Ovary (tissue), 9 donors: ENCODE data around the gene CEP89. TPM values are rescaled to one million over a fixed set of nuclear protein-coding genes. Genes with fewer than 3 reads are reported as not detected.
"Not testable (repeated sequence)": the region's sequence is repeated elsewhere in the genome, so short reads cannot be mapped to it uniquely, and the experiment has no call there.

Experiments used
- DNase-seq, 5 donors: peaks; one replicate each; pipeline ENCODE4 v3.0.0-alpha.2; 2019 to 2020
- H3K27ac ChIP-seq, 2 donors: fragments of 200-600 bp; one replicate each; pipeline versions ENCODE4 v1.5.1 to v1.8.0; 2019 to 2022
- H3K27me3 ChIP-seq: fragments of 200-600 bp; one replicate; pipeline ENCODE4 v1.8.0; 2022
- H3K36me3 ChIP-seq: fragments of 200-600 bp; sonication (generic); one replicate; pipeline ENCODE4 v1.5.1; 2019
- H3K4me1 ChIP-seq: one replicate; pipeline ENCODE4 v1.8.1; 2013; ENCODE audit warnings: mild to moderate bottlenecking, moderate library complexity; ENCODE audit not compliant: insufficient read depth
- H3K4me3 ChIP-seq: fragments of 200-600 bp; sonication (generic); one replicate; pipeline ENCODE4 v1.5.1; 2017
- H3K9me3 ChIP-seq, 2 donors: fragments of 200-600 bp in 1 of 2; sonication (generic) in 1 of 2; one replicate each; pipeline versions ENCODE4 v1.5.1 to v1.8.1; 2013 to 2019; ENCODE audit warnings: mild to moderate bottlenecking in 1 of 2, moderate library complexity in 1 of 2
- CTCF ChIP-seq, 3 donors: fragments of 450-650 bp in 2 of 3; fragments of 200-600 bp in 1 of 3; IDR thresholded peaks; one replicate each; pipeline versions ENCODE4 v1.5.1 to v1.8.0; 2016 to 2022; ENCODE audit warnings: antibody characterized with exemption in 3 of 3, mild to moderate bottlenecking in 1 of 3
- EP300 ChIP-seq: sonication (generic); formaldehyde crosslinking; IDR thresholded peaks from one replicate; pipeline ENCODE4 v1.6.1; 2017; ENCODE audit warnings: antibody characterized with exemption
- POLR2A ChIP-seq: fragments of 450-650 bp; IDR thresholded peaks from one replicate; pipeline ENCODE4 v1.6.1; 2017; ENCODE audit warnings: antibody characterized with exemption, mild to moderate bottlenecking, moderate library complexity
- WGBS, 3 donors: extraction: QIAGEN DNeasy Blood & Tissue Kit in 1 of 3; methylation state at CpG; one replicate each; pipeline versions ENCODE4 v1.1.5 to v1.1.7; 2013 to 2017; 5-methylcytosine and 5-hydroxymethylcytosine counted together
- intact Hi-C, 4 donors: fragments of 100-400 bp; cut with DNase I; formaldehyde crosslinking; loops; one replicate each; pipeline versions ENCODE4 v1.11.0 to v1.15.1; 2022 to 2023
- polyA plus RNA-seq, 2 donors: library from polyadenylated mRNA; stranded (reverse); fragments of 200-250 nt in 1 of 2; fragments of 350-450 nt in 1 of 2; fragmentation: Illumina TruSeq in 1 of 2; extraction: RNeasy Lipid Tissue Mini Kit (QIAGEN cat#74804) in 1 of 2; gene quantifications; one replicate each; pipeline ENCODE4 v1.2.3, GENCODE V29; 2013 to 2014
- total RNA-seq, 7 donors: library from RNA; depleted of rRNA in 2 of 7; stranded (reverse); fragments of >200 nt in 2 of 7; fragmentation: NEBNext Ultra II Directional in 3 of 7; extraction: Animal tissue kit (Norgen Biotek cat#: 25700) in 3 of 7; gene quantifications; one replicate each; pipeline versions ENCODE4 v1.1.0 to v1.2.4, GENCODE V29; 2016 to 2023
- donor health status: DM: no; HTN: no; CAD: no; lungs with moderate emphysema.
- donor health status: DM: no; HTN: no; CAD: no.
- donor health status: Bipolar disorder and iron deficiency.
- donor health status: DM: yes; HTN: yes; CAD: no.
- donor health status: DM: no; HTN: no; CAD: no.
- donor health status: DM: yes; HTN: yes; CAD: no.

Gene CEP89
- total and polyA plus RNA-seq, 9 donors: 13.0 to 28.3 (median 23.1) TPM

GRCh38 chr19:32868206-32868950 is 103.4 kb downstream of the CEP89 start:
- Histone ChIP-seq H3K4me3 (no peak overlapping the region), H3K36me3 (no peaks in the 10 kb centered on the region), H3K27me3 (no peaks in the 10 kb centered on the region), H3K9me3 (no peaks in the 10 kb centered on the region), H3K27ac (no peak overlapping the region), H3K4me1 (no peaks in the 10 kb centered on the region)
- DNase-seq: no peak
- WGBS, 3 donors: 86 to 87% (median 86%) methylated on average over 19 of the region's 19 CpGs
- intact Hi-C loops: no loop called here
- no peak for TF ChIP-seq CTCF (IDR thresholded peaks at IDR 0.05)
- no peak for TF ChIP-seq POLR2A
- TF ChIP-seq EP300: no peak

- DNase-seq, intact Hi-C loops, H3K4me1 ChIP-seq, H3K27me3 ChIP-seq, H3K36me3 ChIP-seq, H3K9me3 ChIP-seq, H3K27ac ChIP-seq, H3K4me3 ChIP-seq: not testable (repeated sequence)
- WGBS, 3 donors: 94 to 96% (median 94%) methylated on average over 9 of the region's 9 CpGs
Observed at GRCh38 chr19:32867436-32867835, 104.3 kb downstream of the CEP89 start.

GRCh38 chr19:32866564-32867265 is 105.0 kb downstream of the CEP89 start:
- no peak overlapping the region for H3K4me3 ChIP-seq
- TF ChIP-seq EP300: no peak
- TF ChIP-seq POLR2A: no peak
- no peak for TF ChIP-seq CTCF (IDR thresholded peaks at IDR 0.05)
- no peak overlapping the region for H3K27ac ChIP-seq
- H3K9me3 ChIP-seq: no peaks in the 10 kb centered on the region
- H3K4me1 ChIP-seq: no peaks in the 10 kb centered on the region
- 87 to 96% (median 89%) methylated on average over 9 to 12 of the region's 12 CpGs for WGBS, 3 donors
- intact Hi-C loops: no loop called here
- no peaks in the 10 kb centered on the region for H3K27me3 ChIP-seq
- no peak for DNase-seq
- no peaks in the 10 kb centered on the region for H3K36me3 ChIP-seq

DNA sequence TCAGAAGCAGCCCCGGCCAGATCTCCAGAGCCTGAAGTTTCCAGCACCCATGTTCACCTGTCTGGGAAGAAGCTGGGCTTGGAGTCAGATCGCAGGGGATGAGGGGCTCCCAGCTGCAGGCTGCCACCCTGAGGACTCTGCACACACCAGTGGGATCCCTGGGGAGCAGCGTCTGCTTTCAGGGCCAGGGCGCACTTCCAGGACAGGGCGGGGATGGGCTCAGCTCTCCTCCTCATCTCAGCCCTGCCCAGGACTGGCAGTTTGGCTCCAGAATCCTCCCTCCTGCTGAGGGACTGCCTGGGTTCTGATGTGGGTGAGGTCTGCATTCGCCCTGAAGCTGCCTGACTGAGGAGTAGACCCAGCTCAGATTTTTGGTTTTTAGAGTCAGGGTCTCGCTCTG is 105.7 kb downstream of the CEP89 start:
- H3K27me3 ChIP-seq: no peaks in the 10 kb centered on the region
- intact Hi-C loops: no loop called here
- TF ChIP-seq CTCF (IDR thresholded peaks at IDR 0.05) (no peak), EP300 (no peak), POLR2A (no peak)
- no peaks in the 10 kb centered on the region for H3K36me3 ChIP-seq
- H3K4me1 ChIP-seq: no peaks in the 10 kb centered on the region
- WGBS, 3 donors: 76 to 86% (median 83%) methylated on average over 7 of the region's 7 CpGs
- DNase-seq: no peak
- no peak overlapping the region for H3K4me3 ChIP-seq
- H3K9me3 ChIP-seq: no peaks in the 10 kb centered on the region
- no peak overlapping the region for H3K27ac ChIP-seq

DNA sequence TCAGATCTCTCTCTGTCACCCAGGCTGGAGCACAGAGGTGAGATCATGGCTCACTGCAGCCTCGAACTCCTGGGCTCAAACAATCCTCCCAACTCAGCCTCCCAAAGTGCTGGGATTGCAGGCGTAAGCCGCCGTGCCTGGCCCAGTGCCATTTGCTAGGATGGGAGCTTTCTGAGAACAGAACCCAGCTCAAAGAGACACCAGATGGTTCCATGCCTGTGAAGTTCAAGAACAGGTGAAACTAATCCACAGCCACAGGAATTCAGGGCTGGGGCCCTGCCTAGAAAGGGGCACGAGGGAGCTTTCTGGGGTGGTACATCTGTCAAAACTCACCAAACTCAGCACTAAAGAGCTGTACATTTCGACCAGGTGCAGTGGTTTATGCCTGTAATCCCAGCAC is 106.4 kb downstream of the CEP89 start:
- Histone ChIP-seq H3K27me3 (no peaks in the 10 kb centered on the region), H3K9me3 (no peaks in the 10 kb centered on the region), H3K4me1 (no peaks in the 10 kb centered on the region), H3K36me3 (no peaks in the 10 kb centered on the region), H3K27ac (no peak overlapping the region), H3K4me3 (no peak overlapping the region)
- no peak for TF ChIP-seq CTCF (IDR thresholded peaks at IDR 0.05)
- TF ChIP-seq POLR2A: no peak
- no peak for TF ChIP-seq EP300
- intact Hi-C loops: no loop called here
- DNase-seq: no peak
- WGBS, 3 donors: 62 to 71% (median 70%) methylated on average over 6 of the region's 6 CpGs
